ENCODE results near the gene PDE6A.

DNA sequence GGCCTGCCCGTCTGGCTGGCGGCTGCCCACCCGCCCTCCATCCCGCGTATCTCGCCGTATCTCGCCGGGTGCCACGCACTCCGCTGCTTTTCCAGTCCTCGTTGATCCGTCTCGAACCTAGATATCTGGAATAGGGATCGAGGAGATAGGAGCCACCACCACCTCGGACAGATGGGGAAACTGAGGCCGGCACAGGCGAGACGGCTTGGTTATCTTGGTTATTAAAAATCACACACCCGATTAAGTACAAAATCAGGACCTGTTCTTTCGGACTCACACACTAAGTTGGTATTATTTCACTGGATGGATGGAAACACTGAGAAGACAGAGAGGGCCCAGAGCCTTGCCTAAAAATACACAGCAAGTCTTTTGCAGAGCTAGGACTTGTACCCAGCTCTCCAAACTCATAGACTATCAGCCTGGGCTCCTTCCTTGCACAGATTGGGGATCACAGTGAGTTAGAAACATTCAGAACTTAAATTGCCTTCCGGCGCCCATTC lies 16.6 kb upstream of the PDE6A start:
- no peak for TF ChIP-seq EZH2 (IDR thresholded peaks at IDR 0.05; ENCODE audit: low read depth)
- TF ChIP-seq, protein P1, sequence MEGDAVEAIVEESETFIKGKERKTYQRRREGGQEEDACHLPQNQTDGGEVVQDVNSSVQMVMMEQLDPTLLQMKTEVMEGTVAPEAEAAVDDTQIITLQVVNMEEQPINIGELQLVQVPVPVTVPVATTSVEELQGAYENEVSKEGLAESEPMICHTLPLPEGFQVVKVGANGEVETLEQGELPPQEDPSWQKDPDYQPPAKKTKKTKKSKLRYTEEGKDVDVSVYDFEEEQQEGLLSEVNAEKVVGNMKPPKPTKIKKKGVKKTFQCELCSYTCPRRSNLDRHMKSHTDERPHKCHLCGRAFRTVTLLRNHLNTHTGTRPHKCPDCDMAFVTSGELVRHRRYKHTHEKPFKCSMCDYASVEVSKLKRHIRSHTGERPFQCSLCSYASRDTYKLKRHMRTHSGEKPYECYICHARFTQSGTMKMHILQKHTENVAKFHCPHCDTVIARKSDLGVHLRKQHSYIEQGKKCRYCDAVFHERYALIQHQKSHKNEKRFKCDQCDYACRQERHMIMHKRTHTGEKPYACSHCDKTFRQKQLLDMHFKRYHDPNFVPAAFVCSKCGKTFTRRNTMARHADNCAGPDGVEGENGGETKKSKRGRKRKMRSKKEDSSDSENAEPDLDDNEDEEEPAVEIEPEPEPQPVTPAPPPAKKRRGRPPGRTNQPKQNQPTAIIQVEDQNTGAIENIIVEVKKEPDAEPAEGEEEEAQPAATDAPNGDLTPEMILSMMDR (conservative IDR thresholded peaks at IDR 0.05), result no peak
